AG04450 (cell line): ENCODE results near the gene OR1L8. TPM values are rescaled to one million over a fixed set of nuclear protein-coding genes. Genes with fewer than 3 reads are reported as not detected.

Source experiments
- CTCF ChIA-PET: fragments of 300-600, 350-600 bp; formaldehyde crosslinking; extraction: SDS; loops from one replicate; lab custom pipeline; 2022; ENCODE audit warnings: antibody characterized with exemption, inconsistent platforms; lab: Charles Lee
- POLR2A ChIA-PET: fragments of 350-600 bp; formaldehyde crosslinking; extraction: SDS; loops from one replicate; lab custom pipeline; 2021; ENCODE audit warnings: antibody characterized with exemption, inconsistent platforms; lab: Yijun Ruan, JAX
- DNase-seq: peaks from one replicate; pipeline ENCODE4 v3.0.0-alpha.2; 2011; ENCODE audit warnings: low read depth, low spot score
- H3K27ac ChIP-seq: one replicate; pipeline ENCODE4 v1.5.1; 2012; ENCODE audit warnings: low read depth, low read length, control low read depth
- H3K27me3 ChIP-seq: one replicate; pipeline ENCODE4 v1.6.0; 2012; ENCODE audit warnings: low read length; ENCODE audit not compliant: control insufficient read depth, insufficient read depth
- H3K4me3 ChIP-seq: 2 replicates; pipeline ENCODE4 v1.5.1; 2011; ENCODE audit warnings: mild to moderate bottlenecking, low read depth, low read length, control low read depth
- H3K9me3 ChIP-seq: 2 replicates; pipeline ENCODE4 v1.5.1; 2012; ENCODE audit warnings: low read length; ENCODE audit not compliant: control insufficient read depth, insufficient read depth
- CTCF ChIP-seq: IDR thresholded peaks from 2 replicates; pipeline ENCODE4 v1.5.1; 2011; ENCODE audit warnings: low read depth, low read length, control low read depth, inconsistent platforms
- polyA plus RNA-seq: library from polyadenylated mRNA; depleted of rRNA; stranded (reverse); fragments of >200 nt; gene quantifications from 2 replicates; pipeline ENCODE4 v1.2.3, GENCODE V29; 2011

Gene OR1L8
- polyA plus RNA-seq, 1 experiment: not detected

GRCh38 chr9:122562134-122562760 lies 20.9 kb downstream of the OR1L8 start:
- H3K9me3 ChIP-seq: no peaks in the 10 kb centered on the region
- ChIA-PET POLR2A (no interaction called here), CTCF (no interaction called here)
- no peak overlapping the region for H3K27ac ChIP-seq
- H3K27me3 ChIP-seq: peaks cover under 1% of the 10 kb centered on the region
- no peak for TF ChIP-seq CTCF
- DNase-seq: no peak
- no peak overlapping the region for H3K4me3 ChIP-seq

- DNase-seq: no peak
- ChIA-PET CTCF (no interaction called here), POLR2A (no interaction called here)
- Histone ChIP-seq H3K4me3 (no peak overlapping the region), H3K27me3 (no peaks in the 10 kb centered on the region), H3K9me3 (no peaks in the 10 kb centered on the region), H3K27ac (no peak overlapping the region)
- no peak for TF ChIP-seq CTCF
Observed at GRCh38 chr9:122561446-122561845, 21.7 kb downstream of the OR1L8 start.

- CTCF ChIA-PET: interaction anchor here (1.2 kb wide), 1 partner anchor 54 kb away, joined by 3 read pairs; no protein-coding TSS in a partner anchor
- Histone ChIP-seq H3K27me3 (peaks cover 5% of the 10 kb centered on the region), H3K9me3 (no peaks in the 10 kb centered on the region), H3K4me3 (no peak within 1 kb of the TSS), H3K27ac (no peak within 1 kb of the TSS)
- no peak for DNase-seq
- POLR2A ChIA-PET: no interaction called here
- no peak for TF ChIP-seq CTCF
Observed at GRCh38 chr9:122552812-122553211, 30.4 kb downstream of the OR1L8 start, which contains the start of gene OR1N2. Gene OR1N2, plus strand, starts transcription at chr9:122553112. Its CDS starts 100 bp downstream, at chr9:122553212.

GRCh38 chr9:122551371-122551770 lies 31.8 kb downstream of the OR1L8 start:
- Histone ChIP-seq H3K27me3 (peaks cover 5% of the 10 kb centered on the region), H3K9me3 (no peaks in the 10 kb centered on the region), H3K4me3 (no peak overlapping the region), H3K27ac (no peak overlapping the region)
- CTCF ChIA-PET: no interaction called here
- no peak for TF ChIP-seq CTCF
- no peak for DNase-seq
- POLR2A ChIA-PET: no interaction called here

- ChIA-PET CTCF (no interaction called here), POLR2A (no interaction called here)
- no peak overlapping the region for H3K27ac ChIP-seq
- DNase-seq: no peak
- no peaks in the 10 kb centered on the region for H3K9me3 ChIP-seq
- H3K4me3 ChIP-seq: no peak overlapping the region
- no peak for TF ChIP-seq CTCF
- no peaks in the 10 kb centered on the region for H3K27me3 ChIP-seq
Observed at GRCh38 chr9:122546196-122546595, 37.0 kb downstream of the OR1L8 start.
